Keratinocyte (primary cell): ENCODE data around the gene ATF7IP. TPM values are rescaled to one million over a fixed set of nuclear protein-coding genes. Genes with fewer than 3 reads are reported as not detected.

Experiments
- DNase-seq: peaks from one replicate; pipeline ENCODE4 v3.0.0-alpha.2; 2011; ENCODE audit warnings: low read depth, missing footprints, low spot score
- FAIRE-seq: peaks from 2 replicates; lab custom pipeline; 2011; peaks lifted over from hg19 to GRCh38; lab: Jason Lieb, UNC
- H2AFZ ChIP-seq: 2 replicates; pipeline ENCODE4 v1.6.0; 2012; ENCODE audit warnings: low read length, control low read depth, inconsistent platforms; ENCODE audit not compliant: control insufficient read depth
- H3K27ac ChIP-seq: 2 replicates; pipeline ENCODE4 v1.5.1; 2011; ENCODE audit warnings: low read length; ENCODE audit not compliant: control insufficient read depth, insufficient read depth
- H3K27me3 ChIP-seq: 3 replicates; pipeline ENCODE4 v1.6.0; 2011; ENCODE audit warnings: low read length; ENCODE audit not compliant: control insufficient read depth, insufficient read depth; ENCODE audit errors: extremely low read depth
- H3K36me3 ChIP-seq, 2 experiments: 2 replicates in 1 of 2; 3 replicates in 1 of 2; pipeline ENCODE4 v1.5.1; 2011; ENCODE audit warnings: low read length in 2 of 2, mild to moderate bottlenecking in 1 of 2; ENCODE audit not compliant: control insufficient read depth in 2 of 2, insufficient read depth in 2 of 2; ENCODE audit errors: extremely low read depth in 1 of 2
- H3K4me1 ChIP-seq: 3 replicates; pipeline ENCODE4 v1.5.1; 2011; ENCODE audit warnings: low read length; ENCODE audit not compliant: control insufficient read depth, insufficient read depth; ENCODE audit errors: extremely low read depth
- H3K4me2 ChIP-seq: 3 replicates; pipeline ENCODE4 v1.6.0; 2011; ENCODE audit warnings: low read depth, low read length; ENCODE audit not compliant: control insufficient read depth, insufficient read depth; ENCODE audit errors: extremely low read depth
- H3K4me3 ChIP-seq, 3 experiments: fragments of 200-600 bp in 1 of 3; sonication (generic) in 1 of 3; 2 replicates in 2 of 3; 3 replicates in 1 of 3; pipeline ENCODE4 v1.5.1; 2011 to 2016; ENCODE audit warnings: low read length in 3 of 3, mild to moderate bottlenecking in 3 of 3, control low read depth in 2 of 3, inconsistent platforms in 1 of 3, low read depth in 1 of 3, mixed read lengths in 1 of 3, mixed run types in 1 of 3, moderate library complexity in 1 of 3; ENCODE audit not compliant: control insufficient read depth in 2 of 3, insufficient read depth in 2 of 3; ENCODE audit errors: extremely low read depth in 1 of 3
- H3K79me2 ChIP-seq: 2 replicates; pipeline ENCODE4 v1.6.0; 2012; ENCODE audit warnings: low read length; ENCODE audit not compliant: control insufficient read depth, insufficient read depth
- H3K9ac ChIP-seq: 3 replicates; pipeline ENCODE4 v1.6.0; 2011; ENCODE audit warnings: low read length; ENCODE audit not compliant: control insufficient read depth, insufficient read depth; ENCODE audit errors: extremely low read depth
- H3K9me1 ChIP-seq: 3 replicates; pipeline ENCODE4 v1.6.0; 2011; ENCODE audit warnings: low read length; ENCODE audit not compliant: control insufficient read depth, insufficient read depth; ENCODE audit errors: extremely low read depth
- H3K9me3 ChIP-seq: 2 replicates; pipeline ENCODE4 v1.5.1; 2012; ENCODE audit warnings: low read depth, low read length; ENCODE audit not compliant: control insufficient read depth
- H4K20me1 ChIP-seq: 3 replicates; pipeline ENCODE4 v1.6.0; 2011; ENCODE audit warnings: low read length; ENCODE audit not compliant: control insufficient read depth, insufficient read depth; ENCODE audit errors: extremely low read depth
- EZH2 ChIP-seq: IDR thresholded peaks from one replicate; pipeline ENCODE4 v1.6.1; 2012; ENCODE audit warnings: inconsistent platforms, mild to moderate bottlenecking, low read length, moderate library complexity
- dilution Hi-C: fragments of 300-500 bp; cut with MboI; formaldehyde crosslinking; loops from one replicate; pipeline ENCODE4 v1.7.0; 2020; ENCODE audit warnings: low sequenced_read_pairs; ENCODE audit not compliant: extremely low pct_ligation_motif_present
- polyA plus RNA-seq, 5 experiments: library from polyadenylated mRNA; depleted of rRNA in 3 of 5; stranded (reverse) in 3 of 5; stranded (forward) in 1 of 5; unstranded in 1 of 5; fragments of >200 nt; gene quantifications; 1 replicate in 1 of 5; 2 replicates in 3 of 5; 3 replicates in 1 of 5; pipeline versions ENCODE4 v1.2.1 to v1.2.3, GENCODE V29; 2011 to 2012; ENCODE audit warnings: missing spikeins in 2 of 5, low read depth in 1 of 5, low replicate concordance in 1 of 5
- TF ChIP-seq, protein P1 (sequence below), 3 experiments: IDR thresholded peaks in 1 of 3; conservative IDR thresholded peaks in 1 of 3; optimal IDR thresholded peaks in 1 of 3; 2 replicates in 2 of 3; 3 replicates in 1 of 3; pipeline versions ENCODE3 to v1.5.1; 2011; ENCODE audit warnings: low read length in 3 of 3, mild to moderate bottlenecking in 3 of 3, moderate library complexity in 2 of 3, control low read depth in 1 of 3, inconsistent platforms in 1 of 3; ENCODE audit not compliant: insufficient read depth in 2 of 3; ENCODE audit errors: extremely low read depth in 1 of 3

Gene ATF7IP
- polyA plus RNA-seq, 1 donor (not counting 4 experiments of a cell fraction or from before 2014, with no cell fraction given), result 16.3 TPM

- Histone ChIP-seq H3K36me3 (peaks cover 8 to 10% of the 10 kb centered on the region in 2 experiments), H3K9me1 (no peaks in the 10 kb centered on the region), H3K79me2 (peaks cover 57% of the 10 kb centered on the region), H3K4me1 (peaks cover 9% of the 10 kb centered on the region), H3K9ac (no peak overlapping the region), H2AFZ (no peak overlapping the region), H3K27ac (peak overlapping the region; percentile 17), H3K4me2 (no peak overlapping the region), H3K9me3 (peaks cover 4% of the 10 kb centered on the region), H3K27me3 (no peaks in the 10 kb centered on the region), H3K4me3 (no peak overlapping the region), H4K20me1 (no peaks in the 10 kb centered on the region)
- FAIRE-seq (peak; percentile 34), DNase-seq (no peak)
- dilution Hi-C loops, result no loop called here
- TF ChIP-seq EZH2, result no peak
- TF ChIP-seq, protein P1, sequence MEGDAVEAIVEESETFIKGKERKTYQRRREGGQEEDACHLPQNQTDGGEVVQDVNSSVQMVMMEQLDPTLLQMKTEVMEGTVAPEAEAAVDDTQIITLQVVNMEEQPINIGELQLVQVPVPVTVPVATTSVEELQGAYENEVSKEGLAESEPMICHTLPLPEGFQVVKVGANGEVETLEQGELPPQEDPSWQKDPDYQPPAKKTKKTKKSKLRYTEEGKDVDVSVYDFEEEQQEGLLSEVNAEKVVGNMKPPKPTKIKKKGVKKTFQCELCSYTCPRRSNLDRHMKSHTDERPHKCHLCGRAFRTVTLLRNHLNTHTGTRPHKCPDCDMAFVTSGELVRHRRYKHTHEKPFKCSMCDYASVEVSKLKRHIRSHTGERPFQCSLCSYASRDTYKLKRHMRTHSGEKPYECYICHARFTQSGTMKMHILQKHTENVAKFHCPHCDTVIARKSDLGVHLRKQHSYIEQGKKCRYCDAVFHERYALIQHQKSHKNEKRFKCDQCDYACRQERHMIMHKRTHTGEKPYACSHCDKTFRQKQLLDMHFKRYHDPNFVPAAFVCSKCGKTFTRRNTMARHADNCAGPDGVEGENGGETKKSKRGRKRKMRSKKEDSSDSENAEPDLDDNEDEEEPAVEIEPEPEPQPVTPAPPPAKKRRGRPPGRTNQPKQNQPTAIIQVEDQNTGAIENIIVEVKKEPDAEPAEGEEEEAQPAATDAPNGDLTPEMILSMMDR (optimal IDR thresholded peaks at IDR 0.05 in 1 of 3, IDR thresholded peaks at IDR 0.05 in 1 of 3, conservative IDR thresholded peaks at IDR 0.05 in 1 of 3; ENCODE audit: extremely low read depth in 1 of 3, insufficient read depth in 2 of 3, low read length in 3 of 3), result no peak
Measured at GRCh38 chr12:14422516-14423230, 57.2 kb downstream of the ATF7IP start.

DNA sequence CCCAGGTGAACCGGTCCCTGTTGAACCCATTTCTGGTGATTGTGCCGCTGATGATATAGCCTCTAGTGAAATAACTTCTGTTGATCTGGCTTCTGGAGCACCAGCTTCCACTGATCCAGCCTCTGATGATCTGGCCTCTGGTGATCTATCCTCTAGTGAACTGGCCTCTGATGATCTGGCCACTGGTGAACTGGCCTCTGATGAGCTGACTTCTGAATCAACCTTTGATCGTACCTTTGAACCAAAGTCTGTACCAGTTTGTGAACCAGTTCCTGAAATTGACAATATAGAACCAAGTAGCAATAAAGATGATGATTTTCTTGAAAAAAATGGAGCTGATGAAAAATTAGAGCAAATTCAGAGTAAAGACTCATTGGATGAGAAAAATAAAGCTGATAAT, 59.1 kb downstream of the ATF7IP start:
- dilution Hi-C loops, result no loop called here
- no peak for TF ChIP-seq EZH2
- TF ChIP-seq, protein P1 (optimal IDR thresholded peaks at IDR 0.05 in 1 of 3, IDR thresholded peaks at IDR 0.05 in 1 of 3, conservative IDR thresholded peaks at IDR 0.05 in 1 of 3; ENCODE audit: extremely low read depth in 1 of 3, insufficient read depth in 2 of 3, low read length in 3 of 3), result no peak
- H3K79me2 ChIP-seq, result peaks cover 62% of the 10 kb centered on the region
- H3K4me2 ChIP-seq, result no peak overlapping the region
- FAIRE-seq (no peak), DNase-seq (no peak)
- peaks cover 4% of the 10 kb centered on the region for H3K9me3 ChIP-seq
- no peaks in the 10 kb centered on the region for H3K9me1 ChIP-seq
- no peak overlapping the region for H3K9ac ChIP-seq
- H3K36me3 ChIP-seq, result peaks cover 8 to 10% of the 10 kb centered on the region in 2 experiments
- H3K4me3 ChIP-seq, result no peak overlapping the region
- H2AFZ ChIP-seq, result no peak overlapping the region
- no peaks in the 10 kb centered on the region for H3K27me3 ChIP-seq
- peaks cover 3% of the 10 kb centered on the region for H3K4me1 ChIP-seq
- no peak overlapping the region for H3K27ac ChIP-seq
- H4K20me1 ChIP-seq, result no peaks in the 10 kb centered on the region
